CD14-positive monocyte (primary cell): ENCODE measurements around the gene ZNF407. TPM values are rescaled to one million over a fixed set of nuclear protein-coding genes. Genes with fewer than 3 reads are reported as not detected.
A peak's percentile ranks its signal among the peaks of the same experiment; 100 is the strongest.

ENCODE experiments used
- DNase-seq, 3 donors: peaks; one replicate each; pipeline ENCODE4 v3.0.0-alpha.2; 2011 to 2022
- H2AFZ ChIP-seq: 2 replicates; pipeline ENCODE4 v1.6.0; 2012; ENCODE audit warnings: mild to moderate bottlenecking, low read depth, low read length, inconsistent platforms; ENCODE audit not compliant: insufficient read depth, poor library complexity, severe bottlenecking
- H3K27ac ChIP-seq, 2 donors: 1 replicate in 1 of 2; 2 replicates in 1 of 2; pipeline ENCODE4 v1.5.1; 2012 to 2013; ENCODE audit warnings: low read length in 2 of 2, control low read depth in 1 of 2, inconsistent platforms in 1 of 2, low read depth in 1 of 2, mild to moderate bottlenecking in 1 of 2
- H3K27me3 ChIP-seq, 2 donors: one replicate each; pipeline versions ENCODE4 v1.6.0 to v1.6.1; 2011 to 2013; ENCODE audit warnings: low read length in 2 of 2; ENCODE audit not compliant: control insufficient read depth in 2 of 2, insufficient read depth in 2 of 2
- H3K36me3 ChIP-seq, 2 donors: replicated peaks in 1 of 2; 1 replicate in 1 of 2; 2 replicates in 1 of 2; pipeline versions ENCODE4 v1.5.1 to v1.6.1; 2012 to 2013; ENCODE audit warnings: low read length in 2 of 2, control low read depth in 1 of 2, inconsistent platforms in 1 of 2, mild to moderate bottlenecking in 1 of 2; ENCODE audit not compliant: insufficient read depth in 2 of 2, control insufficient read depth in 1 of 2
- H3K4me1 ChIP-seq, 2 donors: 1 replicate in 1 of 2; 2 replicates in 1 of 2; pipeline versions ENCODE4 v1.5.1 to v1.6.1; 2012 to 2013; ENCODE audit warnings: low read length in 2 of 2, control low read depth in 1 of 2, inconsistent platforms in 1 of 2, mild to moderate bottlenecking in 1 of 2, moderate library complexity in 1 of 2; ENCODE audit not compliant: insufficient read depth in 2 of 2, control insufficient read depth in 1 of 2
- H3K4me2 ChIP-seq: replicated peaks from 2 replicates; pipeline ENCODE3; 2012; ENCODE audit warnings: low read length, moderate library complexity, mild to moderate bottlenecking; ENCODE audit not compliant: poor library complexity, severe bottlenecking; ENCODE audit errors: extremely low read depth
- H3K4me3 ChIP-seq, 3 experiments: fragments of 200-600 bp in 1 of 3; sonication (generic) in 1 of 3; replicated peaks in 1 of 3; 1 replicate in 2 of 3; 2 replicates in 1 of 3; pipeline ENCODE4 v1.5.1; 2011 to 2013; ENCODE audit warnings: low read length in 3 of 3, mild to moderate bottlenecking in 3 of 3, control low read depth in 2 of 3, low read depth in 2 of 3, inconsistent platforms in 1 of 3, moderate library complexity in 1 of 3
- H3K79me2 ChIP-seq: 2 replicates; pipeline ENCODE4 v1.6.0; 2012; ENCODE audit warnings: mild to moderate bottlenecking, control low read depth, inconsistent platforms, low read length, moderate library complexity; ENCODE audit not compliant: insufficient read depth
- H3K9ac ChIP-seq: 2 replicates; pipeline ENCODE4 v1.6.0; 2017; ENCODE audit warnings: low read length, mild to moderate bottlenecking; ENCODE audit not compliant: insufficient read depth, poor library complexity, severe bottlenecking
- H3K9me3 ChIP-seq, 2 donors: replicated peaks in 1 of 2; 1 replicate in 1 of 2; 2 replicates in 1 of 2; pipeline versions ENCODE4 v1.5.1 to v1.6.1; 2012 to 2013; ENCODE audit warnings: low read length in 2 of 2, control low read depth in 1 of 2; ENCODE audit not compliant: control insufficient read depth in 1 of 2, insufficient read depth in 1 of 2
- H4K20me1 ChIP-seq: 2 replicates; pipeline ENCODE4 v1.6.0; 2012; ENCODE audit warnings: mild to moderate bottlenecking, low read length, control low read depth, moderate library complexity; ENCODE audit not compliant: insufficient read depth
- H3K27ac Mint-ChIP-seq, 7 donors: one replicate each; pipeline ENCODE4 v1.8.0; 2020; ENCODE audit warnings: mild to moderate bottlenecking in 7 of 7, mixed read lengths in 7 of 7, moderate library complexity in 6 of 7, inconsistent platforms in 2 of 7
- H3K27me3 Mint-ChIP-seq, 3 donors: one replicate each; pipeline ENCODE4 v1.8.0; 2021 to 2022; ENCODE audit warnings: low read depth in 3 of 3, mild to moderate bottlenecking in 3 of 3, mixed read lengths in 3 of 3, moderate library complexity in 3 of 3, inconsistent platforms in 1 of 3
- H3K36me3 Mint-ChIP-seq, 2 donors: one replicate each; pipeline ENCODE4 v1.8.0; 2020; ENCODE audit warnings: mixed read lengths in 2 of 2, inconsistent platforms in 1 of 2, mild to moderate bottlenecking in 1 of 2
- H3K4me1 Mint-ChIP-seq: one replicate; pipeline ENCODE4 v1.8.0; 2020; ENCODE audit warnings: mild to moderate bottlenecking, mixed read lengths
- H3K4me3 Mint-ChIP-seq, 2 donors: one replicate each; pipeline ENCODE4 v1.8.0; 2020; ENCODE audit warnings: mild to moderate bottlenecking in 2 of 2, mixed read lengths in 2 of 2, moderate library complexity in 1 of 2
- H3K9me3 Mint-ChIP-seq, 7 donors: one replicate each; pipeline ENCODE4 v1.8.0; 2020 to 2022; ENCODE audit warnings: mixed read lengths in 7 of 7, mild to moderate bottlenecking in 6 of 7, moderate library complexity in 6 of 7, inconsistent platforms in 2 of 7
- CTCF ChIP-seq: fragments of 200-600 bp; IDR thresholded peaks from one replicate; pipeline ENCODE4 v1.8.0; 2022; ENCODE audit warnings: antibody characterized with exemption, mild to moderate bottlenecking
- WGBS: methylation state at CpG from one replicate; pipeline ENCODE4 v1.1.5; 2013; ENCODE audit warnings: missing lambda C conversion rate; ENCODE audit not compliant: insufficient coverage; 5-methylcytosine and 5-hydroxymethylcytosine counted together
- intact Hi-C, 2 donors: fragments of 100-400 bp; cut with micrococcal nuclease; formaldehyde crosslinking; loops; one replicate each; pipeline versions ENCODE4 v1.15.0 to v1.15.1; 2023
- polyA plus RNA-seq, 3 donors: library from polyadenylated mRNA; depleted of rRNA in 1 of 3; unstranded in 2 of 3; stranded (reverse) in 1 of 3; fragments of 300-500 nt in 2 of 3; fragments of >200 nt in 1 of 3; fragmentation: Illumina TruSeq in 2 of 3; gene quantifications; 1 replicate in 2 of 3; 2 replicates in 1 of 3; pipeline ENCODE4 v1.2.3, GENCODE V29; 2012 to 2021

ZNF407 gene
- polyA plus RNA-seq, 3 donors: 1.3 to 3.6 (median 1.6) TPM

- no peaks in the 10 kb centered on the region for H3K36me3 ChIP-seq
- peak overlapping the region in 1 of 2 donors; percentile 21 for H3K27ac ChIP-seq
- no peak overlapping the region for H3K4me3 Mint-ChIP-seq
- no peak for TF ChIP-seq CTCF
- peaks cover 0 to 8% of the 10 kb centered on the region in 2 donors for H3K4me1 ChIP-seq
- no peaks in the 10 kb centered on the region for H3K27me3 Mint-ChIP-seq
- 100% methylated on average over 1 of the region's 3 CpGs for WGBS
- no peaks in the 10 kb centered on the region for H3K79me2 ChIP-seq
- no peak overlapping the region for H3K4me2 ChIP-seq
- H3K36me3 Mint-ChIP-seq: peaks cover 6 to 10% of the 10 kb centered on the region in 2 donors
- peak overlapping the region in 2 of 7 donors; percentile 12 to 37 for H3K27ac Mint-ChIP-seq
- H3K4me1 Mint-ChIP-seq: peaks cover 12% of the 10 kb centered on the region
- H3K4me3 ChIP-seq: no peak overlapping the region
- no peak overlapping the region for H3K9ac ChIP-seq
- no peaks in the 10 kb centered on the region for H4K20me1 ChIP-seq
- intact Hi-C loops: no loop called here
- no peaks in the 10 kb centered on the region for H3K27me3 ChIP-seq
- no peaks in the 10 kb centered on the region for H3K9me3 ChIP-seq
- no peak overlapping the region for H2AFZ ChIP-seq
- DNase-seq: no peak
- H3K9me3 Mint-ChIP-seq: no peaks in the 10 kb centered on the region
Observed at GRCh38 chr18:74898965-74899364, 301.3 kb downstream of the ZNF407 start.

- Mint-ChIP-seq H3K9me3 (no peaks in the 10 kb centered on the region), H3K4me1 (peaks cover 12% of the 10 kb centered on the region), H3K27ac (peak overlapping the region in 3 of 7 donors; percentile 20 to 76 (median 37)), H3K4me3 (no peak overlapping the region), H3K36me3 (peaks cover 6 to 10% of the 10 kb centered on the region in 2 donors), H3K27me3 (no peaks in the 10 kb centered on the region)
- no peak for DNase-seq
- no peak for TF ChIP-seq CTCF
- 85% methylated on average over 5 of the region's 5 CpGs for WGBS
- Histone ChIP-seq H3K9ac (no peak overlapping the region), H2AFZ (no peak overlapping the region), H3K79me2 (no peaks in the 10 kb centered on the region), H3K27ac (no peak overlapping the region), H3K27me3 (no peaks in the 10 kb centered on the region), H3K4me1 (peaks cover 0 to 8% of the 10 kb centered on the region in 2 donors), H3K36me3 (no peaks in the 10 kb centered on the region), H4K20me1 (no peaks in the 10 kb centered on the region), H3K4me3 (no peak overlapping the region), H3K4me2 (no peak overlapping the region), H3K9me3 (no peaks in the 10 kb centered on the region)
- intact Hi-C loops: no loop called here
Observed at GRCh38 chr18:74899554-74899953, 301.9 kb downstream of the ZNF407 start.
